OCI-LY1 (cell line): ENCODE results near the gene MYEOV.

Source experiments
- CTCF ChIP-seq: fragments of 200-600 bp; sonication (generic), shearing (Covaris generic); IDR thresholded peaks from 2 replicates; pipeline ENCODE4 v1.5.1; 2017; ENCODE audit warnings: mild to moderate bottlenecking, antibody characterized with exemption, low read length, moderate library complexity, mixed read lengths
- EZH2 ChIP-seq: fragments of 200-600 bp; sonication (generic), shearing (Covaris generic); IDR thresholded peaks from 2 replicates; pipeline ENCODE4 v1.8.0; 2017; ENCODE audit warnings: borderline replicate concordance, mixed run types, mild to moderate bottlenecking, antibody characterized with exemption, low read length, moderate library complexity, mixed read lengths

GRCh38 chr11:69269388-69269787 is 24.6 kb upstream of the MYEOV start:
- no peak for TF ChIP-seq CTCF
- TF ChIP-seq EZH2: no peak
